GM18873 (cell line): ENCODE measurements around the gene CELF4.

ENCODE experiments used
- ATAC-seq: cut with Tn5 transposase; IDR thresholded peaks from one replicate; pipeline ENCODE4 v1.9.1; 2021; ENCODE audit warnings: mild to moderate bottlenecking, moderate library complexity, moderate number of reproducible peaks; ENCODE audit not compliant: unreplicated experiment, low FRiP score

The CELF4 gene

GRCh38 chr18:37400802-37401201 is 164.8 kb downstream of the CELF4 start:
- no peak for ATAC-seq

- no peak for ATAC-seq
These were observed 167.2 kb downstream of the CELF4 start for GRCh38 chr18:37398248-37398920.

GRCh38 chr18:37397814-37398213 is 167.8 kb downstream of the CELF4 start:
- ATAC-seq: no peak

GRCh38 chr18:37396971-37397720 is 168.5 kb downstream of the CELF4 start:
- ATAC-seq: no peak

GRCh38 chr18:37395631-37396030 is 170.0 kb downstream of the CELF4 start:
- no peak for ATAC-seq

- no peak for ATAC-seq
These were observed 170.5 kb downstream of the CELF4 start for GRCh38 chr18:37395138-37395537.

GRCh38 chr18:37394610-37394965 is 171.0 kb downstream of the CELF4 start:
- no peak for ATAC-seq

- ATAC-seq: no peak
These were observed 171.5 kb downstream of the CELF4 start for GRCh38 chr18:37393945-37394609.

- ATAC-seq: no peak
These were observed 172.3 kb downstream of the CELF4 start for GRCh38 chr18:37393221-37393827.

- ATAC-seq: no peak
These were observed 172.9 kb downstream of the CELF4 start for GRCh38 chr18:37392648-37393047.

- ATAC-seq: peak; percentile 72
These were observed 173.7 kb downstream of the CELF4 start for GRCh38 chr18:37391698-37392548.

GRCh38 chr18:37391156-37391555 is 174.4 kb downstream of the CELF4 start:
- ATAC-seq: no peak

GRCh38 chr18:37390687-37391086 is 174.9 kb downstream of the CELF4 start:
- ATAC-seq: no peak

GRCh38 chr18:37389684-37390368 is 175.8 kb downstream of the CELF4 start:
- no peak for ATAC-seq

- no peak for ATAC-seq
These were observed 176.6 kb downstream of the CELF4 start for GRCh38 chr18:37389041-37389440.

GRCh38 chr18:37388413-37388812 is 177.2 kb downstream of the CELF4 start:
- no peak for ATAC-seq

GRCh38 chr18:37385846-37386778 is 179.5 kb downstream of the CELF4 start:
- no peak for ATAC-seq

GRCh38 chr18:37383846-37384595 is 181.6 kb downstream of the CELF4 start:
- ATAC-seq: no peak
